DMS 273 treated with DMSO at 0.1 percent for 48 hours (cell line): Measurements from ENCODE around the gene FADS6.

ENCODE experiments used
- DNase-seq: peaks from one replicate; lab custom pipeline; 2025; lab: John Stamatoyannopoulos, UW

The FADS6 gene

DNA sequence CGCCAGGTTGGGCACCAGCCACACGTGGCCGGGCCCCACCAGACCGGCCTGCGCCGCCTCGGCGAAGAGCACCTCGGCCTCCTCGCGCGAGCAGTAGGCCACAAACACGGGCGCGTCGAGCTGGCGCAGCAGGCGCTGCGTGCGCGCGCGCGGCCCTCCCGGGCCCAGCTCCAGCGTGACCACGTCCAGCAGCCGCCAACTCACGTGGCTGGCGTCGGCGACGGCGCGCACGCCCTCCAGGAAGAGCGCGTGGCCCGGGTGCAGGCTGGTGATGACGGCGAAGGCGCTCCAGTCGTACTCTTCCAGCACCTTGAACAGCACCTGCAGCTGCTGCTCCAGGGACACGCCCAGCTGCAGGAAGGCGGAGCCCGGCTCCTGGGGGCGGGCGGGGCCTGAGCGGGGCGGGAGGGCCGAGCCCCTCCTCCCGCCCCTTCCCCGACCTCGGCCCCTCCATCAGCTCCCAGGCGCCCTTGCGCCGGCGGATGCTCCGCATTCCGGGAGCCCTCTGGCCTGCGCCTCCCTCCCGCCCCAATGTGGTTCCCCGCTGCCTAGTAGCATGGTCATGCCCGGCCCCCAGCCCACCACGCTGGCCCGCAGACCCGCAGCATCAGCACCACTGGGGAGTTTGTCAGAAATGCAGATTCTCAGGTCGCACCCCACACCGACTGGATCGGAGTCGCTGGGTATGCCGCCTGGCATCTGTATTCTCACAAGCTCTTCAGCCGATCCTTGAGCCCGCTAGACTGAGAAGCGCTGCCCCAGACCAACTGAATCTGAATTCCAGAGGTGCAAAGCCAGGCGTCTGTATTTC is 41.0 kb downstream of the FADS6 start:
- DNase-seq, result no peak

DNA sequence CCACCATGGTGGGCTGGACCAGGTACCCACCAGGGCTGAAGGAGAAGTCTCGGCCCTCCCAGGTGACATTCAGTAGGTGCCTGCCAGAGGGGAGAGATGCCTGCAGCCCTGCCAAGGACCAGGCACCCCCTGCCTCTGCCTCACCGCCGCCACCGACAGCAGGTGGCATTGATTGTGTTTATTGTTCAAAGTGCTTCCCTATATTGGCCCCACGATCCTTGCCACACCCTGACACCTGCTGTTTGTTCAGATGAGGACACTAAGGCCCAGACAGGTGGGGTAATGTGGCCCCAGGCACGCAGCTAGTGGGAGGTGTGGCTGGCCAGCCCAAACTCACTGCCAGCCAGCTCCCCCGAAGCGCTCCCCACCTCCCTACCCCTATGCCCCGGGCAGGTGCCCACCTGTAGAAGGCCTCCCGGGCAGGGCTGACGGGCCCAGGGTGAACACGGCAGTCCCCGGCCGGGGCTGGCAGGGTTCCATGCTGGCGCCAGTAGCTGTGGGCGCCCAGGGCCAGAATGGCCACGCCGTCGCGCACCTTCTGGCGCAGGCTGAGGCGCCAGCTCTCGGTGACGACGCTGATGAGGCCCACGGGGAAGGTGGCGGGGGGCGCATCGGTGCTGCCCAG is 41.7 kb downstream of the FADS6 start:
- DNase-seq, result no peak

DNA sequence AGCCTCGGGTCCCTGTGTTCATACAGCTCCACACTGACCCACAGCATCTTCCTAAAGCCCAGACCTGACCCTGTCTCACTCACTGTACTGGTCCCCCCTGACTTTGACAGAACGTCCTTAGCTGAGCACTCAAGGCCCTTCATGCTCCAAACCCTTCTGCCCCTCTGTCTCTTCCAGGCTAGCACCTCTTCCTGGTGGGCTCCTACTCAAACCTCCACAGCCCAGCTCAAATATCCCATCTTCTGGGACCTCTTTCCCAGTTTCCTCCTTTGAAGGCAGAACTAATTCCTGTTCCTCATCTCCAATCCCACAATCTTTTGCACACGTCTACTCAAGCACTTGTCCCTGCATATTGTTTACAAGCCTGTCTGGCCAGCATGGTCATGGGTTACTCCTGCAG is 42.5 kb downstream of the FADS6 start:
- no peak for DNase-seq

DNA sequence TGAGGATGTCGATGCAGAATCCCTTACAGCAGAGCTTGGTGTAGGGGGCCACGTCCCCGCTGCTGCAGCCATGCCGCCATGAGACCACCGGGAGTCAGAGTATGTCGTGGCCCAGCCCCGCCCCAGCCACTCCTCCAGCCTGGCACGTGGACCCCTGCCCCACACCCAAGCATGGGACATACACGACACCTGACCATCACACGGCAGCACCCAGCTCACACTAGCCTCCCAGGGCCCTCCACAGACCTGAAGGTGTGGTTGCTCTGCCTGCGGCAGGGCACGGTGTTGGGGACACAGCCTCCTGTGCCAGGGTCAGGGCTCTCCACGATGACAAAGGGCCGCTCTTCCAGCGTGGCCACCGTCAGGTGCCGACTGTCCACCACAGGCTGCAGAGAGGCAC is 43.1 kb downstream of the FADS6 start:
- DNase-seq, result no peak

GRCh38 chr17:74848656-74849399 is 44.6 kb downstream of the FADS6 start:
- DNase-seq, result no peak

- DNase-seq, result no peak
Observed at GRCh38 chr17:74846621-74847020, 46.8 kb downstream of the FADS6 start.

DNA sequence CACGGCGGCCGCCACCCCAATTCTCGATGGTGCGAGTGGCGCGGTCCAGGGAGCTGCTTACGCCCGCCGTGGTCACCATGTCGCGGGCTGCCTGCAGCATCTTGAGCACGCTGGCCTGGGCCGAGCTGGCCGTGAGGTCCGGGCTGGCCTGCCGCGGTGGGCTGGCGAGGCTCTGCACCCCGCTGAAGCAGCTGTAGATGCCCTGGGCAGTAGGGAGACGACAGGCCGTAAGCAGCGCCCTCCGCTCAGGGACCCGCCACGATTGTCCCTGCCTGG is 50.1 kb downstream of the FADS6 start:
- no peak for DNase-seq

GRCh38 chr17:74842599-74843351 is 50.7 kb downstream of the FADS6 start:
- peak; percentile 79 for DNase-seq

DNA sequence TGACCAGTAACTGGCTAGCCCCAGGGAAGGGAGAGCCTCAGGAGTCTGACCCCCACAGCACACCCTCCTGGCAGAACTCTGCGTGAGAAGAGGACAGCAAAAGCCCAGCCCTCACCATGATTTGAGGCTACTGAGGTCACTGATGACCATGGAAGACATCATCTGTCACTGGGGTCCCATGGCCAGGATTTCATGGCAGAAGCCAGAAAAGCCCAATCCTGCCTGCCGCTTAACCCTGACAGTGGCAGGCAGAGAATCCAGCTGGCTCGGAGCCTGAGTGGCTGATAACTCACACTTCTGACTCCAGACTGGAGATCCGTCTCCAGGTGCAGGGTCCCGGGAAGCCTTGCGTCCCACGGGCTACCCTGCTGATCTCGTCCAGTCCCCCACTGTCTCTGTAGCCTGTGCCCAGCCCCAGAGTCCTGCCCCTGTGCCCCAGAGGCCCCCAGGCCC is 51.3 kb downstream of the FADS6 start:
- peak; percentile 50 for DNase-seq

- peak; percentile 25 for DNase-seq
Observed at GRCh38 chr17:74840989-74841666, 52.3 kb downstream of the FADS6 start.

GRCh38 chr17:74839990-74840852 is 53.2 kb downstream of the FADS6 start:
- no peak for DNase-seq

GRCh38 chr17:74838274-74838673 is 55.2 kb downstream of the FADS6 start:
- no peak for DNase-seq

DNA sequence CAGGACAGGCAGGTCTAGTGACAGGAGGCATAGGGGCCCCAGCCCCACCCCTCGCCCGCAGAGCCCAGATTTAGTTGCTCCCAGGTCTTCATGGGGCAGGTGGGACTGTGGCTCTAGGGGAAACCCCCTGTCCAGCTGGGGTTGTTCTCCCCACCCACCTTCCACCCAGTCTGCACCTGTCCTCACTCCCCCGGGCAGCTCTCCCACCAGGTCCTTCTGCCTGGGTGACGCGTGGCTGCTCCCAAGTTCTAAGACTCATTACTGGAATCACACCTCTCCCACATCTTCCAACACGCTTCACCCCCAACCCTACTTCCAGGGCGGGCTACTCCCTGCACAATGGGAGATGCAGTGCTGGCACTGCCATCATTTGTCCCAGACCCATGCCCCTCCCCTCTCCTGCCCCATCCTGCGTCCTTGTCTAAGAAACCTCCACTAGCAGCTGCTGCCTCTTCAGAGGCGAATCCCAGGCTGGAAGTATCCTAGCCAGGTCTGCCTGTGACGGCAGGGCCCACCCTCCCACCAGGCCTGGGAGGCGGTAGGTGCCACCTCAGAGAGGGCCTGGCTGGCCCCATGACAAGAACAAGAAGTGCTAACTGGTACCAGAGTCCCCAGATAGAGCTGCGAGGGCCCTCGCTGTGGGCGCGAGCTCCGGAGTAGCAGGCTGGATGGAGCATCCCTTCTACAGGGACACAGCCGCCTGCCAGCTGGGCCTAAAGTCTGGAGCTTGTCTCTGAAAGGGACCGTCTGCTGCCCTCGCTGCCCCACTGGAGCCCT is 56.6 kb downstream of the FADS6 start:
- DNase-seq, result no peak

GRCh38 chr17:74836191-74836590 is 57.2 kb downstream of the FADS6 start:
- no peak for DNase-seq

DNA sequence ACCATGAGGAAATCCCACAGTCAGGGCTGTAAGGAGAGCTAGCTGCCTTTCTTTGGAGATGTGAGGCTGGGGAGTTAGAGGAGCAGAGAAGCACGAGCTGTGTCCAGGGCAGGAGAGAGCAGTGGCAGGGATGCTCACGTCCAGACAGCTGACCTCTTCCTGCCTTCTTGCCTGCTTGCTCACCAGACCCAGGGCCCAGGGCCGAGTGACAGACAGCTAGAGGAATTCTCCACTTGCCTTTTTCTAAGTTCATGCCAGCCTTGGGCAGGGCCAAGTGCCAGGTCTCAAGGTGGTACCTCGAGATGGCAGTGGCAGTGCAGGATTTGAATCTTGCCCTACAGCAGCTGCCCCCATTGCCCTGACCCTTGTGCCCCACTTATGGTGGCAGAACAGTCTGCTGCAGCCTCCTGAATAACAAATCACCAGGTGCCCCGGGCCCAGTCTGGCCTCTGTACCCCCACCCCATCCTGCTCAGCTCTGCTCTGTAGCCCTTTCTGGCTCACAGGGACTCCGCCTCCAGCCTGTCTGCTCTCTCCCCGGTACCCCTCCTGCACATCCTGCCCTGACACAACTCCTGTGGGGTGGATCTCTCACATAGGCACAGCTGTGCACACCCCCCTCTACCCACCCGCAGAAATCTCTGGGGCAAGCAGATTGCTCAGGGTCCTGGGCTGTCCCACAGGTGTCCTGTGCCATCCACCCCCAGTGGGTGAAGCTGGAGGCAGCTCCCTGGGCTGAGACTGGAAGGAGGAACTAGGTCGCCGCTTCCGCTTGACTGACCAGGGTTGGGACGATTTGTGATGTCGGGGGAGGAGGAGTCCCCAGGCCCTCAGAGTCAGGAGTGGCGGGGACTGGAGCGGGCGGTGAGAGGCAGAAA is 59.7 kb downstream of the FADS6 start:
- no peak for DNase-seq

DNA sequence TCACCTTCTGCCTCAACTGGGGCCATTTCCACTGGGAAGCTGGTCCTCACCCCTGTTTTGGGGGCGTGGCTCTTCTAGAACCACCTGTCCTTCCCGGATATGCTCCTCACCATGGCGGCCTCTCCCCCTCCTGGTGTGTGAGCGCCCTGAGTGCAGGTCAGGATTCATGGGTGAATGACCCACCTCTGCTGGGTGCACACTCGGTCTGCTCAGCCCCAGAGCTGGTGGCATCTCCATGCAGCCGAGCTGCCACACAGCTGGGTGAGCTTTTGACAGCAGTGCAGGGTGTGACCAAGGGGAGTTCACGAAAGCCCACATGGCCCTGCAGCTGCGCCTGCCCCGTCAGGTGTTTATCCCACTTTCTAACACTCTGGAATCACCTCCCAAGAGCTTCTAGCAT is 61.0 kb downstream of the FADS6 start:
- DNase-seq, result no peak

DNA sequence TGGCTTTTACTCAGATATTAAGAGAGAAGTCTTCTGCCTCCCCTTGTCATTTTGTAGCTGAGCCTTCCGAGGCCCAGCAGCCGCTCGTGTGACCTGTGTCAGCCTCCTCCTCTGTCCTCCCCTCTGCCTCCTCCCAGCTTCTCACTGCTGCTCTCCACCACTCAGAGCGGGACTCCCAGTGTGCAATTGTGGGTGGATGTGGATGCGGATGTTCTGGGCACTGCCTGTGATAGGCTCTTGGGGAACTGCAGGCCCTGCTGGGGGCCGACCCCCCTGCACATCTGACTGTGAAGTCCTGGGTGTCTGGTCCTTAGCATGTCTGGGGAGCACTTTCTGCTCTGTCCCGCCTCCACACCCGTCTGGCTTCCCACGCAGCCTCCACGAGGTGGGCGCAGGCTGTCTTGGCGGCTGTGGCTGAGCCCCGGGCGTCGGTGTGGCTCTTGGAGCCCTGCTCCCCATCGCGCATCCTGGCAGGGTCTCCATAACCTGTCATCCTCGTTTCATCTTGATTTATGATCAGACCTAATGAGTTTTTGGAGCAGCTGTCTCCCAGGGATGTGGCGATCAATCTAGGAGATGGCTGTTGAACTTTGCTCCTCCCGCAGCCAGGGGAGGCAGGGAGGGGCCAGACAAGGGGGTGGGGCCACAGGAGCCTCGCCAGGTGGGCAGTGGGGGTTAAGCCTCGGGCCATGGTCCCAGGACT is 61.8 kb downstream of the FADS6 start:
- DNase-seq, result no peak

GRCh38 chr17:74830861-74831260 is 62.6 kb downstream of the FADS6 start:
- DNase-seq, result no peak
